GM21528 (cell line): ENCODE measurements around the gene FILIP1.

Experiments used
- ATAC-seq: cut with Tn5 transposase; IDR thresholded peaks from one replicate; pipeline ENCODE4 v1.9.1; 2021; ENCODE audit warnings: mild to moderate bottlenecking, moderate library complexity; ENCODE audit not compliant: unreplicated experiment, low FRiP score

Gene FILIP1

DNA sequence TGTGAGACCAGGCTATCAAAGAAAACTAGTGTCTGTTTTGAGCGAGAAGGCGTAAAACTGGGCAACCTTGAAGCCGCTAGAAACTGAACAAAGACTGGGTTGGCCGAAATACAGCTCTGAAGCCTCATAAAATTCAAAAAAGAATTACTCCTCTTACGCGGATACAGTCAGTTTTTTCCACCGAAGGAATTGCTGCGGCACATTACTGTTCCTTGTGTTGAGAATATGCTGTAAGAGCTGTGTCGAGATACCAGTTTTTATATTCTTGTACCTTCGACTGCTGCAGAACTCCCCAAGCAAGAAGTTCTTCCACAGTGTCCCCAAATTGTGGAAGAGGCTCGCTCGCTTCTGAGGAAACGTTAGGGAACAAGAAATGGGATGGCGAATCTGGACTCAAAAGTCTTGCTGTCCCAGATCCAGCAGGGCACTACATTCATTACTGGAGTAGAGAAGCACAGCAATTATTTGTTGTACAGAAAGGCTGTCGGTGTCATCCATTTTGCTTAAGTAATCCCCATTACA lies 249.5 kb downstream of the FILIP1 start:
- ATAC-seq: peak; percentile 13

DNA sequence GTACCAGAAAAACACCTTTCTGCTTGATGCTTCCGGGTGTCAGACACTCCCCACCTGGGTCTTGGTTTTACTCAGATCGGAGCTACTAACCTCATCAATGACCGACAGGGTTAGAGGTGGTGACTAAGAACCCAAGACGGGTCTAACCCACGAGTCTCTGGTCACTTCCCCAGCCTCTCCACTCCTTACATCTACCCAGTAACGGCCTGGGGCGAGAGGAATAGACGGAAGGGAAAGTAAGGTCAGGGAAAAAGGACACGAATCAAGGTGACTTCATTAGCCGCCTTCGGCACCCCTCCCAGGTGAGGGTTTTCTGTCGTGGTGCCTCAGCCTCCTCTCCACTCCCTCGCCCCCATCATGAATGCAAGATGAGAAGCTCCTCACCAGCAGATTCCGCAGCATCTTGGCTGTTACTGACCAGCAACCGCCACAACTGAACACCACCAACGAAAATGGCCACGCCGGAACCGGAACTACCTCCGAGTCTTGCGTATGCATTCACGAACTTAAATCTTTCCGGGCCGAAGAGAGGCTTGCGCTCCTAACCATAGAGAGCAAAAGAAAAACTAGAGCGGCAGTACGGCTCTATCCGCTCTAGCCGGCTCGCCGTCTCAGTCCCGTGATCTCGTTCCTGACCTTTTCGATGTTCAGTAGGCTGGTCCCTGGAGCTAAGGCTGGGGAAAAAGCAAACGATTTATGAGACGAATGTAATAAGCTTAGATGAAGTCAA lies 250.1 kb downstream of the FILIP1 start, which contains the start of gene COX7A2:
TSS of gene COX7A2 (minus strand) at position 469 of the 730 bp plus-strand sequence. CDS start at position 402, 67 bp downstream.
- ATAC-seq: peak; percentile 98
